Spinal cord (tissue), 10 donors: ENCODE data around the gene GREM2. TPM values are rescaled to one million over a fixed set of nuclear protein-coding genes. Genes with fewer than 3 reads are reported as not detected.

Source experiments
- DNase-seq, 6 donors: peaks; one replicate each; pipeline versions ENCODE4 v3.0.0 to v3.0.0-alpha.2; 2013 to 2015; ENCODE audit warnings: low spot score in 6 of 6, low read depth in 4 of 6
- H3K27ac ChIP-seq: one replicate; pipeline ENCODE4 v1.5.1; 2013; ENCODE audit warnings: low read depth, low read length, control low read depth
- H3K27me3 ChIP-seq: one replicate; pipeline ENCODE4 v1.6.1; 2013; ENCODE audit warnings: low read length; ENCODE audit not compliant: control insufficient read depth, insufficient read depth
- H3K36me3 ChIP-seq: one replicate; pipeline ENCODE4 v1.6.1; 2013; ENCODE audit warnings: low read length; ENCODE audit not compliant: control insufficient read depth, insufficient read depth
- H3K4me1 ChIP-seq: one replicate; pipeline ENCODE4 v1.6.1; 2013; ENCODE audit warnings: low read length; ENCODE audit not compliant: control insufficient read depth, insufficient read depth
- H3K4me3 ChIP-seq: one replicate; pipeline ENCODE4 v1.5.1; 2013; ENCODE audit warnings: low read depth, low read length, control low read depth
- H3K9me3 ChIP-seq: one replicate; pipeline ENCODE4 v1.6.1; 2013; ENCODE audit warnings: low read length; ENCODE audit not compliant: control insufficient read depth, insufficient read depth
- WGBS: methylation state at CpG from one replicate; pipeline ENCODE4 v1.1.5; 2013; ENCODE audit warnings: missing lambda C conversion rate; ENCODE audit not compliant: insufficient coverage; 5-methylcytosine and 5-hydroxymethylcytosine counted together
- polyA plus RNA-seq, 2 donors: library from polyadenylated mRNA; unstranded; fragments of 120-200 nt; gene quantifications; one replicate each; pipeline ENCODE4 v1.2.1, GENCODE V29; 2013; ENCODE audit not compliant: insufficient read length in 2 of 2
- total RNA-seq, 2 donors: library from RNA; depleted of rRNA in 1 of 2; stranded (reverse); fragments of 120-200 nt in 1 of 2; fragments of >200 nt in 1 of 2; gene quantifications; one replicate each; pipeline versions ENCODE4 v1.2.3 to v1.2.4, GENCODE V29; 2013 to 2014
- donor health status: healthy.

The GREM2 gene
- total and polyA plus RNA-seq, 4 donors, result 1.3 to 10.9 (median 8.5) TPM

- DNase-seq, result peak in 2 of 6 donors; percentile 7 to 35
- no peaks in the 10 kb centered on the region for H3K36me3 ChIP-seq
- H3K9me3 ChIP-seq, result no peaks in the 10 kb centered on the region
- WGBS, result 48% methylated on average over 5 of the region's 6 CpGs
- no peaks in the 10 kb centered on the region for H3K4me1 ChIP-seq
- no peak overlapping the region for H3K4me3 ChIP-seq
- no peak overlapping the region for H3K27ac ChIP-seq
- peaks cover 4% of the 10 kb centered on the region for H3K27me3 ChIP-seq
These were observed 856 bp upstream of the GREM2 start for GRCh38 chr1:240612811-240613210.

GRCh38 chr1:240611228-240611618, 732 bp downstream of the GREM2 start:
- H3K27me3 ChIP-seq, result peaks cover 4% of the 10 kb centered on the region
- no peaks in the 10 kb centered on the region for H3K9me3 ChIP-seq
- no peaks in the 10 kb centered on the region for H3K4me1 ChIP-seq
- no peak overlapping the region for H3K27ac ChIP-seq
- DNase-seq, result peak in 2 of 6 donors; percentile 26 to 70
- 13% methylated on average over 6 of the region's 12 CpGs for WGBS
- peak overlapping the region; percentile 63 for H3K4me3 ChIP-seq
- H3K36me3 ChIP-seq, result no peaks in the 10 kb centered on the region

DNA sequence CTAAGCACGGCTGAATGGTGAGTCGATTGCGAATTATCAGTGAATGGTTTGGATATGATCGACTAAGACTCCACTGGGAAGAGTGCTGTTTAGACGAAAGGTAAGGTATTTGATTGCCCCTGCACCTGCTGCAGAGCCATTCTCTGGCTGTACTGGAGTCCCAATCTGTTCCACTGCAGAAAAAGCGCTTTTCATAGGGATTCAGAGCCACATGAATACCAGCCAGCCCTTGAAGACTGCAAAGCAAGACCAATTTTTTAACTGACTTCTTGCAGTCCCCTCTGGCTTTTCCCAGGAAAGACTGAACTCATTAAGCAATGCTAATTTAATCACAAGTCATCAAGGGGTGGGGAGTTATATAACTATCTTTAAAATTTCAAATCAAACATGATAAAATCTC, 1.3 kb downstream of the GREM2 start:
- H3K36me3 ChIP-seq, result no peaks in the 10 kb centered on the region
- no peak overlapping the region for H3K27ac ChIP-seq
- DNase-seq, result peak in 2 of 6 donors; percentile 25 to 59
- no peaks in the 10 kb centered on the region for H3K4me1 ChIP-seq
- H3K4me3 ChIP-seq, result peak overlapping the region; percentile 63
- peaks cover 4% of the 10 kb centered on the region for H3K27me3 ChIP-seq
- WGBS, result 64% methylated on average over 6 of the region's 6 CpGs
- H3K9me3 ChIP-seq, result no peaks in the 10 kb centered on the region

- DNase-seq, result no peak
- H3K27ac ChIP-seq, result no peak overlapping the region
- WGBS, result 69% methylated on average over 4 of the region's 6 CpGs
- H3K4me3 ChIP-seq, result no peak overlapping the region
- no peaks in the 10 kb centered on the region for H3K9me3 ChIP-seq
- H3K36me3 ChIP-seq, result no peaks in the 10 kb centered on the region
- no peaks in the 10 kb centered on the region for H3K4me1 ChIP-seq
- peaks cover 4% of the 10 kb centered on the region for H3K27me3 ChIP-seq
These were observed 2.4 kb downstream of the GREM2 start for GRCh38 chr1:240609527-240610060.

- no peaks in the 10 kb centered on the region for H3K4me1 ChIP-seq
- H3K9me3 ChIP-seq, result no peaks in the 10 kb centered on the region
- H3K27me3 ChIP-seq, result peaks cover 4% of the 10 kb centered on the region
- no CpG with 5 or more reads among the region's 2 CpGs for WGBS
- H3K4me3 ChIP-seq, result no peak overlapping the region
- DNase-seq, result peak in 2 of 6 donors; percentile 12 to 34
- no peaks in the 10 kb centered on the region for H3K36me3 ChIP-seq
- H3K27ac ChIP-seq, result no peak overlapping the region
These were observed 3.2 kb downstream of the GREM2 start for GRCh38 chr1:240608707-240609106.

GRCh38 chr1:240607006-240607405, 4.9 kb downstream of the GREM2 start:
- H3K36me3 ChIP-seq, result no peaks in the 10 kb centered on the region
- no CpG with 5 or more reads among the region's 2 CpGs for WGBS
- H3K9me3 ChIP-seq, result no peaks in the 10 kb centered on the region
- no peak overlapping the region for H3K27ac ChIP-seq
- no peaks in the 10 kb centered on the region for H3K4me1 ChIP-seq
- no peak overlapping the region for H3K4me3 ChIP-seq
- no peak for DNase-seq
- H3K27me3 ChIP-seq, result peaks cover 4% of the 10 kb centered on the region

DNA sequence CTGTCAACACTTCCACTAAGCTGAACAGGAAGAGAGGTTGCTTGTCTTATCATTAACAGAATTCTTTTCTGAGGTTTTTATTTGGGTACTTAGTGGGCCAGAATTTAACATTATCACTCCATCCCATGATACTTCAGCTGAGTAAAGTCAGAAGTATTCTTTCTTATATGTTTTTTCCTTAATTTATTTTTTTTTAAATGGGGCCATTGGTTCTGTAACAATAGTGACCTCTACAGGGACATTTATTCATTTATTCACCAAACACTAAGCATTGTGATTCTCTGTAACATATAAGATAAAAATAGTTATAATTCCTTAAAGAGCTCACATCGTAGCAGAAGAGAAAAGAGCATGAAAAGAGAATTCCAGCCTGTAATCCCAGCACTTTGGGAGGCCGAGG, 9.8 kb downstream of the GREM2 start:
- Histone ChIP-seq H3K27ac (no peak overlapping the region), H3K27me3 (no peaks in the 10 kb centered on the region), H3K9me3 (no peaks in the 10 kb centered on the region), H3K4me3 (no peak overlapping the region), H3K4me1 (no peaks in the 10 kb centered on the region), H3K36me3 (no peaks in the 10 kb centered on the region)
- 100% methylated on average over 2 of the region's 2 CpGs for WGBS
- no peak for DNase-seq

DNA sequence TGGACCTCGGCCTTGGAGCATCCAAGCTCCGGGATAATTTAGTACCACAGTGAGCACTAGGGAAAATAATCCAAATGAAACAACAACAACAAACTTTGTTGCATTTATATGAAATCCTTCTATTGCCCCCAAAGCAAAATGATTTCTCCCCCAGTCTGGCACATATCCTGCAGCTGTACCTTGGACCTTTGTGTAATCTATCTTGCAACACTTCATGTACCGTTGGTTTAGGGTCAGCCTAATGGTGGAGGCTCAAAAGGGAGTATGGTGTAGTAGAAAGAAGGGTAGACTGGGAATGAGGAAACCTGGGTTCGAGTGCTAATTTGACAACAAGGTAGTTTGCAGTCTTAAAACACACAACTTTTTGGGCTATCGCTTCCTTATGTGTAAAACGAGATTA, 12.1 kb downstream of the GREM2 start:
- no peaks in the 10 kb centered on the region for H3K27me3 ChIP-seq
- WGBS, result 89% methylated on average over 2 of the region's 6 CpGs
- no peak for DNase-seq
- no peak overlapping the region for H3K4me3 ChIP-seq
- H3K4me1 ChIP-seq, result no peaks in the 10 kb centered on the region
- H3K36me3 ChIP-seq, result no peaks in the 10 kb centered on the region
- H3K27ac ChIP-seq, result no peak overlapping the region
- H3K9me3 ChIP-seq, result no peaks in the 10 kb centered on the region

DNA sequence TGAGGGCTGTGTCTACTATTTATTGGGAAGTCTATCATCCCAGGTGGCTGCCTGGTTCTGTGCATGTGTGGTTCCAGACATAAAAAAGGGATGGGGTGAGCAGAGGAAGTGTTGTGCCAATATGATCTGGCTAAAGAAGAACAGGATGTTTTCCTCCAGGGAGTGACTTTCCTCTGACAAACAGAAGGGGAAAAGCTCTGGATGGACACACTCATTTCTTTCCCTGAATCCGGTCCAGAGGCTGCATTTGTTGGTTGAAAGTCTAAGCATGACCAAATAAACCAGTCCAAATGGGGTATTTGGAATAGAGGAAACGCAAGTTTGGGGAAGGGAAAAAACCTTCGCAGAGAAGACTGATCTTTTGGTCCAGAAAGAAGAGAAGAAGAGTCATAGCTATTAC, 12.7 kb downstream of the GREM2 start:
- 100% methylated on average over 2 of the region's 3 CpGs for WGBS

DNA sequence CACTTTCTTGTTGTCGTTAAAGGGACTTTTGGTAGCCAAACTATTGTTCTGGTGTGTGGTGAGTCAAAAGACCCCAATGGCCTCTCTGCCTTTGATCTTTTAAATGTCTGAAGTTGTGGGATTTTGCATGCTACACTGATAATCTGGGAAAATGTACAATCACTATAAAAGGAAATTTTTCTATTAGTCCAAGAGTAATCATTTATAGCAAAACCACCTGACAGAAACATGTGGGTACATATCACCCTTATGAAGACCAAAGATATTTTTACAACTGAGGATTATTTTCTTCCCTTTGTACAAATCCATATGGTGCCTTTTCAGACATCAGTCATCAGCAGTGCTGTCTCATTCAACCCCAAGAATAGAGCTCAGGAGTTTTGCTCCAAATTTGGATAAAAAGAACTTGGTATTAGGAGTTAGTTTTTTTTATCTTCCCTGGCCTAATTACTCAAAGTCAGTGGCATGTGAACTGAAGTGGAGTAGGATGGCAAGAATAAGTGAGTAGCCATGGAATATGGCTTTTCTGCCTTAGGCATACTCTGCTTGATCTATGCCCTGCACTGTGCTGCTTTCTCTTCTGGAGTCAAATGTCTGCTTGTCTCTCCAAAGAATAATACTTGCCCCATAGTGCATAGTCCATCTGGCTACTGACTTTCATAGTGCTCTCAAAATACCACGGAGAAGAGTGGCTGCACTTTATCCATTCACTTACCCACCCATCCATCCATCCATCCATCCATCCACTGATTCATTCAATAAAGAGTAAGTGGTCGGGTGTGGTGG, 13.5 kb downstream of the GREM2 start:
- no peak for DNase-seq
- WGBS, result 67% methylated on average over 2 of the region's 3 CpGs
- Histone ChIP-seq H3K4me1 (no peaks in the 10 kb centered on the region), H3K36me3 (no peaks in the 10 kb centered on the region), H3K4me3 (no peak overlapping the region), H3K27ac (no peak overlapping the region), H3K9me3 (no peaks in the 10 kb centered on the region), H3K27me3 (no peaks in the 10 kb centered on the region)

More for the DNA sequence above, 12.7 kb downstream of the GREM2 start:
- Histone ChIP-seq H3K9me3 (no peaks in the 10 kb centered on the region), H3K27ac (no peak overlapping the region), H3K36me3 (no peaks in the 10 kb centered on the region), H3K4me1 (no peaks in the 10 kb centered on the region), H3K27me3 (no peaks in the 10 kb centered on the region), H3K4me3 (no peak overlapping the region)
- no peak for DNase-seq
